ENCODE measurements around the gene ARL14EP.

The ARL14EP gene

GRCh38 chr11:30304620-30305019 is 18.3 kb upstream of the ARL14EP start:
- H3K27ac ChIP-seq (ENCODE audit: low read length), result no peak overlapping the region
- no peaks in the 10 kb centered on the region for H3K36me3 ChIP-seq (ENCODE audit: control insufficient read depth in 2 of 2, insufficient read depth in 2 of 2, low read length in 2 of 2)
- H3K4me3 ChIP-seq (ENCODE audit: low read length in 2 of 2), result no peak overlapping the region
- no peak overlapping the region for H3K9ac ChIP-seq (ENCODE audit: low read length in 2 of 2)
- no peaks in the 10 kb centered on the region for H3K4me1 ChIP-seq (ENCODE audit: control insufficient read depth, insufficient read depth, low read length)
- no peaks in the 10 kb centered on the region for H3K9me3 ChIP-seq (ENCODE audit: control insufficient read depth in 2 of 2, low read length in 2 of 2)
- no peaks in the 10 kb centered on the region for H3K27me3 ChIP-seq (ENCODE audit: control insufficient read depth in 1 of 2, insufficient read depth in 2 of 2, low read length in 2 of 2)

- no peaks in the 10 kb centered on the region for H3K9me3 ChIP-seq (ENCODE audit: control insufficient read depth in 2 of 2, low read length in 2 of 2)
- no peaks in the 10 kb centered on the region for H3K4me1 ChIP-seq (ENCODE audit: control insufficient read depth, insufficient read depth, low read length)
- no peak overlapping the region for H3K4me3 ChIP-seq (ENCODE audit: low read length in 2 of 2)
- H3K36me3 ChIP-seq (ENCODE audit: control insufficient read depth in 2 of 2, insufficient read depth in 2 of 2, low read length in 2 of 2), result no peaks in the 10 kb centered on the region
- H3K27me3 ChIP-seq (ENCODE audit: control insufficient read depth in 1 of 2, insufficient read depth in 2 of 2, low read length in 2 of 2), result no peaks in the 10 kb centered on the region
- no peak overlapping the region for H3K9ac ChIP-seq (ENCODE audit: low read length in 2 of 2)
- H3K27ac ChIP-seq (ENCODE audit: low read length), result no peak overlapping the region
These were observed 12.3 kb upstream of the ARL14EP start for GRCh38 chr11:30310623-30311022.

- no peaks in the 10 kb centered on the region for H3K4me1 ChIP-seq (ENCODE audit: control insufficient read depth, insufficient read depth, low read length)
- H3K9ac ChIP-seq (ENCODE audit: low read length in 2 of 2), result no peak overlapping the region
- H3K36me3 ChIP-seq (ENCODE audit: control insufficient read depth in 2 of 2, insufficient read depth in 2 of 2, low read length in 2 of 2), result no peaks in the 10 kb centered on the region
- no peak overlapping the region for H3K27ac ChIP-seq (ENCODE audit: low read length)
- no peaks in the 10 kb centered on the region for H3K9me3 ChIP-seq (ENCODE audit: control insufficient read depth in 2 of 2, low read length in 2 of 2)
- no peak overlapping the region for H3K4me3 ChIP-seq (ENCODE audit: low read length in 2 of 2)
- H3K27me3 ChIP-seq (ENCODE audit: control insufficient read depth in 1 of 2, insufficient read depth in 2 of 2, low read length in 2 of 2), result no peaks in the 10 kb centered on the region
These were observed 11.7 kb upstream of the ARL14EP start for GRCh38 chr11:30311189-30311588.

DNA sequence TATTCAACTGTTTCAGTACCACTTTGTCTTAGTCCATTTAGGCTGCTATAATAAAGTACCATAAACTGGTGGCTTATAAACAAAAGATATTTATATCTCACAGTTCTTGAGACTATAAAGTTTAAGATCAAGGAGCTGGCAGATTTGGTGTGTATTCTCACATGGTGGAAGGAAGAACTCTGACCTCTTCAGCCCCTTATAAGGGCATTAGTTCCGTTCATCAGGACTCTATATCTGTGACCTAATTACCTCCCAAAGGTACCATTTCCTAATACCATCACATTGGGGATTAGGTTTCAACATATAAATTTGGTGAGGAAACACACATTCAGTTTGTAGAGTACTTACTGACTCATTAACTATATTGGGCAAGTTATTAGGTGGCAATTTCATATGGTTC is 10.7 kb upstream of the ARL14EP start:
- Histone ChIP-seq H3K9ac (ENCODE audit: low read length in 2 of 2) (no peak overlapping the region), H3K4me3 (ENCODE audit: low read length in 2 of 2) (no peak overlapping the region), H3K4me1 (ENCODE audit: control insufficient read depth, insufficient read depth, low read length) (no peaks in the 10 kb centered on the region), H3K27ac (ENCODE audit: low read length) (no peak overlapping the region), H3K9me3 (ENCODE audit: control insufficient read depth in 2 of 2, low read length in 2 of 2) (no peaks in the 10 kb centered on the region), H3K27me3 (ENCODE audit: control insufficient read depth in 1 of 2, insufficient read depth in 2 of 2, low read length in 2 of 2) (no peaks in the 10 kb centered on the region), H3K36me3 (ENCODE audit: control insufficient read depth in 2 of 2, insufficient read depth in 2 of 2, low read length in 2 of 2) (no peaks in the 10 kb centered on the region)

DNA sequence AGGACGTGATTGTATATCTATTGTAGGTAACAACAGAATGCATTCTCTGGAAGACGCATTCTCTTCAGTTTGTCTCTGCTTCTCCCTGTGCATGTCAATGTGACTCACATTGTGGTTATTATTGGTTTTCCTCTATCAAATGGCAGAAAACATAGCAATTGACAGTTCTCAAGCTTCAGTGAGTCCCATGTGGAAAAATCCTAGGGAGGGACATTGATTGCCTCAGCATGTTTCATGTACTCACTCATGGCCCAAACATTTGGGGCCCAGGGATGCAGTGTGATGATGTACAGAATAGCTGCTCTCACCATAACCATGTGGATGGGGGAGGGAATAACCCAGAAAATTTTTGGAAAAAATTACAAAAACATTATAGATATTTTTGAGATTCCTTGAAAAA is 9.3 kb upstream of the ARL14EP start:
- Histone ChIP-seq H3K9ac (ENCODE audit: low read length in 2 of 2) (no peak overlapping the region), H3K4me1 (ENCODE audit: control insufficient read depth, insufficient read depth, low read length) (no peaks in the 10 kb centered on the region), H3K27ac (ENCODE audit: low read length) (no peak overlapping the region), H3K27me3 (ENCODE audit: control insufficient read depth in 1 of 2, insufficient read depth in 2 of 2, low read length in 2 of 2) (no peaks in the 10 kb centered on the region), H3K36me3 (ENCODE audit: control insufficient read depth in 2 of 2, insufficient read depth in 2 of 2, low read length in 2 of 2) (no peaks in the 10 kb centered on the region), H3K4me3 (ENCODE audit: low read length in 2 of 2) (no peak overlapping the region), H3K9me3 (ENCODE audit: control insufficient read depth in 2 of 2, low read length in 2 of 2) (no peaks in the 10 kb centered on the region)

- Histone ChIP-seq H3K9me3 (ENCODE audit: control insufficient read depth in 2 of 2, low read length in 2 of 2) (no peaks in the 10 kb centered on the region), H3K36me3 (ENCODE audit: control insufficient read depth in 2 of 2, insufficient read depth in 2 of 2, low read length in 2 of 2) (no peaks in the 10 kb centered on the region), H3K4me1 (ENCODE audit: control insufficient read depth, insufficient read depth, low read length) (no peaks in the 10 kb centered on the region), H3K27ac (ENCODE audit: low read length) (no peak overlapping the region), H3K9ac (ENCODE audit: low read length in 2 of 2) (no peak overlapping the region), H3K27me3 (ENCODE audit: control insufficient read depth in 1 of 2, insufficient read depth in 2 of 2, low read length in 2 of 2) (no peaks in the 10 kb centered on the region), H3K4me3 (ENCODE audit: low read length in 2 of 2) (no peak overlapping the region)
These were observed 8.3 kb upstream of the ARL14EP start for GRCh38 chr11:30314625-30315024.

GRCh38 chr11:30316237-30316636 is 6.7 kb upstream of the ARL14EP start:
- no peaks in the 10 kb centered on the region for H3K27me3 ChIP-seq (ENCODE audit: control insufficient read depth in 1 of 2, insufficient read depth in 2 of 2, low read length in 2 of 2)
- H3K36me3 ChIP-seq (ENCODE audit: control insufficient read depth in 2 of 2, insufficient read depth in 2 of 2, low read length in 2 of 2), result no peaks in the 10 kb centered on the region
- no peak overlapping the region for H3K27ac ChIP-seq (ENCODE audit: low read length)
- no peak overlapping the region for H3K9ac ChIP-seq (ENCODE audit: low read length in 2 of 2)
- H3K4me3 ChIP-seq (ENCODE audit: low read length in 2 of 2), result no peak overlapping the region
- H3K9me3 ChIP-seq (ENCODE audit: control insufficient read depth in 2 of 2, low read length in 2 of 2), result no peaks in the 10 kb centered on the region
- no peaks in the 10 kb centered on the region for H3K4me1 ChIP-seq (ENCODE audit: control insufficient read depth, insufficient read depth, low read length)

GRCh38 chr11:30317030-30317429 is 5.9 kb upstream of the ARL14EP start:
- Histone ChIP-seq H3K27ac (ENCODE audit: low read length) (no peak overlapping the region), H3K27me3 (ENCODE audit: control insufficient read depth in 1 of 2, insufficient read depth in 2 of 2, low read length in 2 of 2) (no peaks in the 10 kb centered on the region), H3K9me3 (ENCODE audit: control insufficient read depth in 2 of 2, low read length in 2 of 2) (no peaks in the 10 kb centered on the region), H3K36me3 (ENCODE audit: control insufficient read depth in 2 of 2, insufficient read depth in 2 of 2, low read length in 2 of 2) (no peaks in the 10 kb centered on the region), H3K4me3 (ENCODE audit: low read length in 2 of 2) (no peak overlapping the region), H3K9ac (ENCODE audit: low read length in 2 of 2) (no peak overlapping the region), H3K4me1 (ENCODE audit: control insufficient read depth, insufficient read depth, low read length) (no peaks in the 10 kb centered on the region)

DNA sequence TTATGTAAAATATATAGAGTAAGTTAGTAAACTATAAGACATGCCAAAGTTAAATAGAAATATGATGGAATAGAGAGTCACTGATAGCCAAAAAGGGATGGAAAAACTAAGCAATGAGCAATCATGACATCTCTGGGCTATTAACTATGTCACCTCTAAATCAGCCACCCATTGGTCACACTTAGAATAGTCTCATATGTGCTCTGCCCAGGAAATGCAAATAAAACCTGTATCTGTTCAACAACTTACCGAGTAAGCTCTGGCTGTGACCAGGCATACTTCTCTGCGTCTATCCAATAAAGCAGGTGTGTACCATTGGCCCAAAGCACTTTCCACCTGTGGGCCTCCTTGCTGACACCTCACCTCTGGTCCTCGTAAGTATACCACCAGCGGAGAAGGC is 1.6 kb upstream of the ARL14EP start:
- Histone ChIP-seq H3K27ac (ENCODE audit: low read length) (no peak overlapping the region), H3K4me1 (ENCODE audit: control insufficient read depth, insufficient read depth, low read length) (peaks cover 10% of the 10 kb centered on the region)

GRCh38 chr11:30322191-30322590 is 713 bp upstream of the ARL14EP start:
- no peaks in the 10 kb centered on the region for H3K27me3 ChIP-seq (ENCODE audit: control insufficient read depth in 1 of 2, insufficient read depth in 2 of 2, low read length in 2 of 2)
- no peaks in the 10 kb centered on the region for H3K9me3 ChIP-seq (ENCODE audit: control insufficient read depth in 2 of 2, low read length in 2 of 2)
- H3K4me3 ChIP-seq (ENCODE audit: low read length in 2 of 2), result peak overlapping the region; percentile 76 to 77
- no peaks in the 10 kb centered on the region for H3K36me3 ChIP-seq (ENCODE audit: control insufficient read depth in 2 of 2, insufficient read depth in 2 of 2, low read length in 2 of 2)
- H3K4me1 ChIP-seq (ENCODE audit: control insufficient read depth, insufficient read depth, low read length), result peaks cover 17% of the 10 kb centered on the region
- H3K27ac ChIP-seq (ENCODE audit: low read length), result no peak overlapping the region
- H3K9ac ChIP-seq (ENCODE audit: low read length in 2 of 2), result peak overlapping the region in 1 of 2 donors; percentile 95

More for the DNA sequence above, 1.6 kb upstream of the ARL14EP start:
- H3K36me3 ChIP-seq (ENCODE audit: control insufficient read depth in 2 of 2, insufficient read depth in 2 of 2, low read length in 2 of 2), result no peaks in the 10 kb centered on the region
- no peaks in the 10 kb centered on the region for H3K9me3 ChIP-seq (ENCODE audit: control insufficient read depth in 2 of 2, low read length in 2 of 2)
- no peak overlapping the region for H3K4me3 ChIP-seq (ENCODE audit: low read length in 2 of 2)
- H3K9ac ChIP-seq (ENCODE audit: low read length in 2 of 2), result no peak overlapping the region
- H3K27me3 ChIP-seq (ENCODE audit: control insufficient read depth in 1 of 2, insufficient read depth in 2 of 2, low read length in 2 of 2), result no peaks in the 10 kb centered on the region

- no peaks in the 10 kb centered on the region for H3K9me3 ChIP-seq (ENCODE audit: control insufficient read depth in 2 of 2, low read length in 2 of 2)
- no peak overlapping the region for H3K27ac ChIP-seq (ENCODE audit: low read length)
- peak overlapping the region in 1 of 2 donors; percentile 14 for H3K9ac ChIP-seq (ENCODE audit: low read length in 2 of 2)
- peaks cover 17% of the 10 kb centered on the region for H3K4me1 ChIP-seq (ENCODE audit: control insufficient read depth, insufficient read depth, low read length)
- H3K27me3 ChIP-seq (ENCODE audit: control insufficient read depth in 1 of 2, insufficient read depth in 2 of 2, low read length in 2 of 2), result no peaks in the 10 kb centered on the region
- H3K36me3 ChIP-seq (ENCODE audit: control insufficient read depth in 2 of 2, insufficient read depth in 2 of 2, low read length in 2 of 2), result peaks cover 0 to under 1% of the 10 kb centered on the region in 2 donors
- H3K4me3 ChIP-seq (ENCODE audit: low read length in 2 of 2), result peak overlapping the region in 1 of 2 donors; percentile 33
These were observed 3.3 kb downstream of the ARL14EP start for GRCh38 chr11:30326114-30326778.

Measured in stomach smooth muscle (tissue), 2 donors.